HepG2 (cell line): Measurements from ENCODE around the gene WDR45B. TPM values are rescaled to one million over a fixed set of nuclear protein-coding genes. Genes with fewer than 3 reads are reported as not detected.

Source experiments
- ARNTL ChIP-seq: sonication (generic); formaldehyde crosslinking; IDR thresholded peaks from 2 replicates; pipeline ENCODE4 v1.4.0; 2020; ENCODE audit warnings: mild to moderate bottlenecking, missing genetic modification reagents
- FIP1L1 ChIP-seq: fragments of 200-400 bp; formaldehyde crosslinking; IDR thresholded peaks from 2 replicates; pipeline ENCODE4 v1.6.1; 2018; ENCODE audit warnings: low read depth, mild to moderate bottlenecking, low read length, moderate library complexity, borderline replicate concordance; ENCODE audit not compliant: insufficient read depth
- GATAD1 ChIP-seq: IDR thresholded peaks from 2 replicates; pipeline ENCODE4 v1.6.1; 2016; ENCODE audit warnings: missing genetic modification reagents, missing compliant biosample characterization
- KDM1A ChIP-seq: IDR thresholded peaks from 2 replicates; pipeline ENCODE4 v1.6.1; 2016; ENCODE audit warnings: missing compliant biosample characterization
- NFKB2 ChIP-seq: sonication (generic); formaldehyde crosslinking; IDR thresholded peaks from 2 replicates; pipeline ENCODE4 v1.4.0; 2020; ENCODE audit warnings: missing genetic modification reagents, borderline replicate concordance
- NONO ChIP-seq, 2 experiments: fragments of 450-650 bp in 1 of 2; sonication (generic) in 1 of 2; formaldehyde crosslinking in 1 of 2; IDR thresholded peaks in 1 of 2; conservative IDR thresholded peaks in 1 of 2; 2 replicates each; pipeline versions ENCODE4 v1.6.1 to v1.8.0; 2017 to 2022; ENCODE audit warnings: mild to moderate bottlenecking in 1 of 2, missing genetic modification reagents in 1 of 2, moderate library complexity in 1 of 2
- RBAK ChIP-seq: sonication (generic); formaldehyde crosslinking; IDR thresholded peaks from 2 replicates; pipeline ENCODE4 v1.5.1; 2020; ENCODE audit warnings: mild to moderate bottlenecking, missing genetic modification reagents
- ZFY ChIP-seq: sonication (generic); formaldehyde crosslinking; IDR thresholded peaks from 2 replicates; pipeline ENCODE4 v1.4.0; 2020; ENCODE audit warnings: missing genetic modification reagents
- ZNF124 ChIP-seq: sonication (generic); formaldehyde crosslinking; IDR thresholded peaks from 2 replicates; pipeline ENCODE4 v1.4.0; 2020; ENCODE audit warnings: missing genetic modification reagents
- ZNF205 ChIP-seq: IDR thresholded peaks from 2 replicates; pipeline ENCODE4 v1.6.1; 2018; ENCODE audit warnings: missing biosample characterization, missing genetic modification reagents
- ZNF432 ChIP-seq: sonication (generic); formaldehyde crosslinking; IDR thresholded peaks from 2 replicates; pipeline ENCODE4 v1.5.0; 2020; ENCODE audit warnings: missing genetic modification reagents, mild to moderate bottlenecking, borderline replicate concordance
- ZNF563 ChIP-seq: sonication (generic); formaldehyde crosslinking; IDR thresholded peaks from 2 replicates; pipeline ENCODE4 v1.8.0; 2022; ENCODE audit warnings: mild to moderate bottlenecking, moderate library complexity, missing genetic modification reagents
- polyA plus RNA-seq, 8 experiments: library from polyadenylated mRNA; depleted of rRNA in 3 of 8; stranded (reverse) in 7 of 8; unstranded in 1 of 8; fragments of >200 nt; fragmentation: Illumina TruSeq in 4 of 8; extraction: Trizol in 4 of 8; gene quantifications; 2 replicates each; pipeline versions ENCODE4 v1.2.1 to v1.2.3, GENCODE V29; 2011 to 2016; ENCODE audit warnings: low read depth in 4 of 8, missing spikeins in 1 of 8, mixed read lengths in 1 of 8; ENCODE audit not compliant: insufficient read depth in 1 of 8
- total RNA-seq, 5 experiments: library from RNA; depleted of rRNA; stranded (reverse); fragments of >200 nt; fragmentation: Illumina TruSeq; extraction: Trizol; gene quantifications; 2 replicates each; pipeline ENCODE4 v1.2.3, GENCODE V29; 2016; ENCODE audit warnings: low read depth in 1 of 5
- TF ChIP-seq, protein P1 (sequence below): sonication (generic); formaldehyde crosslinking; IDR thresholded peaks from 2 replicates; pipeline ENCODE4 v1.5.0; 2020; ENCODE audit warnings: missing genetic modification reagents
- TF ChIP-seq, protein P2 (sequence below): sonication (generic); formaldehyde crosslinking; IDR thresholded peaks from 2 replicates; pipeline ENCODE4 v1.8.0; 2022; ENCODE audit warnings: mild to moderate bottlenecking, missing genetic modification reagents, borderline replicate concordance
- TF ChIP-seq, protein P3 (sequence below), 2 experiments: sonication (generic) in 1 of 2; formaldehyde crosslinking in 1 of 2; IDR thresholded peaks; 2 replicates each; pipeline versions ENCODE4 v1.6.1 to v1.9.0; 2014 to 2022; ENCODE audit warnings: antibody characterized with exemption in 1 of 2, borderline replicate concordance in 1 of 2, inconsistent platforms in 1 of 2, low read depth in 1 of 2, missing genetic modification reagents in 1 of 2
- TF ChIP-seq, protein P4 (sequence below): sonication (generic); formaldehyde crosslinking; IDR thresholded peaks from 2 replicates; pipeline ENCODE4 v1.4.0; 2020; ENCODE audit warnings: missing genetic modification reagents, borderline replicate concordance

WDR45B gene
- total and polyA plus RNA-seq, 2 of the 13 experiments (the other 11 are each of a cell fraction or from before 2014, with no cell fraction given), result 86.2 to 155 TPM

DNA sequence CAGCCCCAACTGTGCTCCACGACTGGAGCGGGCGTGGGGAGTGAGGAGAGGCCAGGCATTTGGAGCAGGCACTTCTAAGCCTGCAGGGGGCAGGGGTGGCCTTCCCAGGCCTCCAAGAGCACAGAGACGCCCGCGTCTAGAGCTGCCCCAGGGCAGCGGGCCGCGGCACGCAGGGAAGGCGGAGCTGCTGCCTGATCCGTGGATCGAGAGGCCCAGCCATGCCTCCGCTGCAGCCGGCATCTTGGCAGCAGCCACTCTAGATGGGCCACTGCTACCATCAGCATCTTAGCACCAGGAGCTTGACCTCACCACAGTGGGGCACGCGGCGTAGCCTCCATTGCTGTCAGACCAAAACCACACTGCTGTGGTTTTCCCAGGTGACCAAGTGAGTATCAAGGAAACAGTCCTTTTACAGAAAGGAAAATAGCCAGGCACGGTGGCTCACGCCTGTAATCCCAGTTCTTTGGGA, 20.4 kb upstream of the WDR45B start (continued):
- TF ChIP-seq NONO (IDR thresholded peaks at IDR 0.05) (no peak), NONO (CRISPR knock-in tag; conservative IDR thresholded peaks at IDR 0.05) (peak; percentile 56), ZNF563 (CRISPR knock-in tag) (no peak), ZNF124 (no peak; the same call in 1 of the 2 replicates), ARNTL (no peak), NFKB2 (no peak; the same call in 1 of the 2 replicates), KDM1A (CRISPR knock-in tag) (no peak), RBAK (CRISPR knock-in tag) (no peak), ZNF432 (CRISPR knock-in tag) (no peak), GATAD1 (CRISPR knock-in tag) (peak; percentile 71), FIP1L1 (no peak), ZNF205 (CRISPR knock-in tag) (peak; percentile 36; the same call in 1 of the 2 replicates), ZFY (CRISPR knock-in tag) (peak; percentile 76)
- TF ChIP-seq, protein P1, sequence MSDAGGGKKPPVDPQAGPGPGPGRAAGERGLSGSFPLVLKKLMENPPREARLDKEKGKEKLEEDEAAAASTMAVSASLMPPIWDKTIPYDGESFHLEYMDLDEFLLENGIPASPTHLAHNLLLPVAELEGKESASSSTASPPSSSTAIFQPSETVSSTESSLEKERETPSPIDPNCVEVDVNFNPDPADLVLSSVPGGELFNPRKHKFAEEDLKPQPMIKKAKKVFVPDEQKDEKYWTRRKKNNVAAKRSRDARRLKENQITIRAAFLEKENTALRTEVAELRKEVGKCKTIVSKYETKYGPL (CRISPR knock-in tag), result no peak
- TF ChIP-seq, protein P2, sequence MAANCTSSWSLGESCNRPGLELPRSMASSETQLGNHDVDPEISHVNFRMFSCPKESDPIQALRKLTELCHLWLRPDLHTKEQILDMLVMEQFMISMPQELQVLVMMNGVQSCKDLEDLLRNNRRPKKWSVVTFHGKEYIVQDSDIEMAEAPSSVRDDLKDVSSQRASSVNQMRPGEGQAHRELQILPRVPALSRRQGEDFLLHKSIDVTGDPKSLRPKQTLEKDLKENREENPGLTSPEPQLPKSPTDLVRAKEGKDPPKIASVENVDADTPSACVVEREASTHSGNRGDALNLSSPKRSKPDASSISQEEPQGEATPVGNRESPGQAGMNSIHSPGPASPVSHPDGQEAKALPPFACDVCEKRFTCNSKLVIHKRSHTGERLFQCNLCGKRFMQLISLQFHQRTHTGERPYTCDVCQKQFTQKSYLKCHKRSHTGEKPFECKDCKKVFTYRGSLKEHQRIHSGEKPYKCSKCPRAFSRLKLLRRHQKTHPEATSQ (CRISPR knock-in tag), result no peak
- TF ChIP-seq, protein P3, sequence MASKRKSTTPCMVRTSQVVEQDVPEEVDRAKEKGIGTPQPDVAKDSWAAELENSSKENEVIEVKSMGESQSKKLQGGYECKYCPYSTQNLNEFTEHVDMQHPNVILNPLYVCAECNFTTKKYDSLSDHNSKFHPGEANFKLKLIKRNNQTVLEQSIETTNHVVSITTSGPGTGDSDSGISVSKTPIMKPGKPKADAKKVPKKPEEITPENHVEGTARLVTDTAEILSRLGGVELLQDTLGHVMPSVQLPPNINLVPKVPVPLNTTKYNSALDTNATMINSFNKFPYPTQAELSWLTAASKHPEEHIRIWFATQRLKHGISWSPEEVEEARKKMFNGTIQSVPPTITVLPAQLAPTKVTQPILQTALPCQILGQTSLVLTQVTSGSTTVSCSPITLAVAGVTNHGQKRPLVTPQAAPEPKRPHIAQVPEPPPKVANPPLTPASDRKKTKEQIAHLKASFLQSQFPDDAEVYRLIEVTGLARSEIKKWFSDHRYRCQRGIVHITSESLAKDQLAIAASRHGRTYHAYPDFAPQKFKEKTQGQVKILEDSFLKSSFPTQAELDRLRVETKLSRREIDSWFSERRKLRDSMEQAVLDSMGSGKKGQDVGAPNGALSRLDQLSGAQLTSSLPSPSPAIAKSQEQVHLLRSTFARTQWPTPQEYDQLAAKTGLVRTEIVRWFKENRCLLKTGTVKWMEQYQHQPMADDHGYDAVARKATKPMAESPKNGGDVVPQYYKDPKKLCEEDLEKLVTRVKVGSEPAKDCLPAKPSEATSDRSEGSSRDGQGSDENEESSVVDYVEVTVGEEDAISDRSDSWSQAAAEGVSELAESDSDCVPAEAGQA (IDR thresholded peaks at IDR 0.05; ENCODE audit: low read depth), result 0 out of 2 replicates have a peak, but pooled peaks have one; percentile 50
- TF ChIP-seq, protein P3 (CRISPR knock-in tag; IDR thresholded peaks at IDR 0.05; ENCODE audit: borderline replicate concordance), result no peak
- TF ChIP-seq, protein P4, sequence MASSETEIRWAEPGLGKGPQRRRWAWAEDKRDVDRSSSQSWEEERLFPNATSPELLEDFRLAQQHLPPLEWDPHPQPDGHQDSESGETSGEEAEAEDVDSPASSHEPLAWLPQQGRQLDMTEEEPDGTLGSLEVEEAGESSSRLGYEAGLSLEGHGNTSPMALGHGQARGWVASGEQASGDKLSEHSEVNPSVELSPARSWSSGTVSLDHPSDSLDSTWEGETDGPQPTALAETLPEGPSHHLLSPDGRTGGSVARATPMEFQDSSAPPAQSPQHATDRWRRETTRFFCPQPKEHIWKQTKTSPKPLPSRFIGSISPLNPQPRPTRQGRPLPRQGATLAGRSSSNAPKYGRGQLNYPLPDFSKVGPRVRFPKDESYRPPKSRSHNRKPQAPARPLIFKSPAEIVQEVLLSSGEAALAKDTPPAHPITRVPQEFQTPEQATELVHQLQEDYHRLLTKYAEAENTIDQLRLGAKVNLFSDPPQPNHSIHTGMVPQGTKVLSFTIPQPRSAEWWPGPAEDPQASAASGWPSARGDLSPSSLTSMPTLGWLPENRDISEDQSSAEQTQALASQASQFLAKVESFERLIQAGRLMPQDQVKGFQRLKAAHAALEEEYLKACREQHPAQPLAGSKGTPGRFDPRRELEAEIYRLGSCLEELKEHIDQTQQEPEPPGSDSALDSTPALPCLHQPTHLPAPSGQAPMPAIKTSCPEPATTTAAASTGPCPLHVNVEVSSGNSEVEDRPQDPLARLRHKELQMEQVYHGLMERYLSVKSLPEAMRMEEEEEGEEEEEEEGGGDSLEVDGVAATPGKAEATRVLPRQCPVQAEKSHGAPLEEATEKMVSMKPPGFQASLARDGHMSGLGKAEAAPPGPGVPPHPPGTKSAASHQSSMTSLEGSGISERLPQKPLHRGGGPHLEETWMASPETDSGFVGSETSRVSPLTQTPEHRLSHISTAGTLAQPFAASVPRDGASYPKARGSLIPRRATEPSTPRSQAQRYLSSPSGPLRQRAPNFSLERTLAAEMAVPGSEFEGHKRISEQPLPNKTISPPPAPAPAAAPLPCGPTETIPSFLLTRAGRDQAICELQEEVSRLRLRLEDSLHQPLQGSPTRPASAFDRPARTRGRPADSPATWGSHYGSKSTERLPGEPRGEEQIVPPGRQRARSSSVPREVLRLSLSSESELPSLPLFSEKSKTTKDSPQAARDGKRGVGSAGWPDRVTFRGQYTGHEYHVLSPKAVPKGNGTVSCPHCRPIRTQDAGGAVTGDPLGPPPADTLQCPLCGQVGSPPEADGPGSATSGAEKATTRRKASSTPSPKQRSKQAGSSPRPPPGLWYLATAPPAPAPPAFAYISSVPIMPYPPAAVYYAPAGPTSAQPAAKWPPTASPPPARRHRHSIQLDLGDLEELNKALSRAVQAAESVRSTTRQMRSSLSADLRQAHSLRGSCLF (CRISPR knock-in tag), result no peak
